ENCODE data around the gene ZNF444. TPM values are rescaled to one million over a fixed set of nuclear protein-coding genes. Genes with fewer than 3 reads are reported as not detected.

ZNF444 gene
- total and polyA plus RNA-seq, 2 of the 8 experiments (the other 6 are each of a cell fraction or from before 2014, with no cell fraction given): 49.5 to 54.5 TPM

DNA sequence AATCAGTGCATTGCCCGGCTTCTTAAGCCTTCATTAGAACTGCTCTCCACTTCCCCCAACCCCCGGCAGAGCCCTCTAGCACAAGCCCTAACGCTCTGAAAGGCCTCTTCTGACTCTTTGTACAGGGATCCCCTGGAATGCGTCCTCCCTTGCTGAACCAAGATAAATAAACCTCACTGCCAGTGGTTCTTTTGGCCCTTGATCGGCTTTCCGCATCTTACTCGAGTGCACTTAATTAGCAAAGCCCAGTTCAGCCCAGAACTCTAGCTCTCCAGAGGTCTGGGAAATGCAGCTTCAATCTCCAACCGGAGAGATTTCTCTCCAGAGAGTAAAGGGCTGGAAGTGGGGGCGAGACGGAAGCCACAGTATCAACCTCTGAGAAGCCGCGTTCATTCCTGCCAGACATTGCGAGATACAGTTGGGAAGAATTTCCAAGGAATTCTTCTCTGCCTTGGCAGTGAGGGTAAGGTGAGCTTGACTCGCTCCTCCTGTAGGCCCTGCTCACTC, 8.7 kb upstream of the ZNF444 start:
- Histone ChIP-seq H3K9me3 (ENCODE audit: insufficient read depth in 2 of 2, low read depth in 1 of 2, low read length in 1 of 2) (no peaks in the 10 kb centered on the region), H3K4me3 (ENCODE audit: extremely low read depth in 1 of 4, insufficient read depth in 2 of 4, low read depth in 3 of 4, low read length in 4 of 4) (no peak overlapping the region), H4K8ac (ENCODE audit: extremely low read depth, insufficient read depth, low read length) (peak overlapping the region; percentile 1; the same call in 1 of the 2 replicates), H3K23ac (ENCODE audit: insufficient read length) (no peak overlapping the region), H2BK20ac (ENCODE audit: low read length) (no peak overlapping the region), H4K5ac (ENCODE audit: insufficient read length, low read depth, low read length) (no peak overlapping the region), H3K14ac (ENCODE audit: insufficient read length) (no peak overlapping the region), H2BK120ac (replicated peaks; ENCODE audit: low read depth, low read length) (no peak overlapping the region), H3K4me2 (ENCODE audit: insufficient read depth in 1 of 2, low read depth in 2 of 2, low read length in 2 of 2) (no peak overlapping the region), H3K27ac (ENCODE audit: low read depth, low read length) (no peak overlapping the region), H3K9ac (replicated peaks in 1 of 4; ENCODE audit: extremely low read depth in 1 of 4, low read depth in 3 of 4, low read length in 3 of 4) (no peak overlapping the region), H3K36me3 (ENCODE audit: control insufficient read depth in 2 of 4, insufficient read depth in 4 of 4, low read length in 3 of 4) (no peaks in the 10 kb centered on the region), H2AK5ac (ENCODE audit: low read depth, low read length) (no peak overlapping the region), H3K4ac (replicated peaks; ENCODE audit: insufficient read length, low read depth, low read length) (no peak overlapping the region), H4K20me1 (replicated peaks in 1 of 2; ENCODE audit: control insufficient read depth in 1 of 2, insufficient read depth in 2 of 2, low read length in 2 of 2) (no peaks in the 10 kb centered on the region), H2BK5ac (ENCODE audit: low read depth, low read length) (no peak overlapping the region), H3K23me2 (ENCODE audit: low read depth, low read length) (no peaks in the 10 kb centered on the region; the same call in 1 of the 2 replicates), H2BK15ac (ENCODE audit: low read length) (no peak overlapping the region), H3K79me1 (ENCODE audit: low read depth, low read length) (no peaks in the 10 kb centered on the region), H3K18ac (ENCODE audit: extremely low read depth, low read length) (no peak overlapping the region), H4K91ac (replicated peaks; ENCODE audit: insufficient read length, low read length) (no peak overlapping the region), H3K56ac (replicated peaks; ENCODE audit: insufficient read length, low read depth, low read length) (no peak overlapping the region), H3K4me1 (replicated peaks in 1 of 4; ENCODE audit: control insufficient read depth in 3 of 4, insufficient read depth in 4 of 4, low read length in 3 of 4) (peaks cover 3 to 12% (median 6%) of the 10 kb centered on the region in 4 experiments), H2BK12ac (ENCODE audit: low read depth, low read length) (no peak overlapping the region), H3K27me3 (replicated peaks in 1 of 4; ENCODE audit: control insufficient read depth in 3 of 4, extremely low read depth in 1 of 4, insufficient read depth in 3 of 4, low read length in 3 of 4) (no peaks in the 10 kb centered on the region), H2AFZ (ENCODE audit: low read length) (peak overlapping the region; percentile 36; the same call in 1 of the 2 replicates), H3K79me2 (ENCODE audit: control insufficient read depth in 1 of 2, insufficient read depth in 2 of 2, low read length in 2 of 2) (no peaks in the 10 kb centered on the region)
- ChIA-PET POLR2A (ENCODE audit: partially characterized antibody) (interaction anchor here (0.6 to 1.2 kb wide), 3 partner anchors 11 to 182 kb away, joined by 3 to 5 read pairs (median 3); partner anchors contain the start of gene ZNF787), CTCF (ENCODE audit: partially characterized antibody) (interaction anchor here (0.7 to 1.6 kb wide), 4 partner anchors 22 to 89 kb away, joined by 3 to 8 read pairs (median 3); no protein-coding TSS in a partner anchor)
- 84% methylated on average over 14 of the region's 14 CpGs; no CpG with 5 or more reads in 1 of the 2 experiments for WGBS, 2 experiments (ENCODE audit: extremely low coverage in 1 of 2, insufficient coverage in 1 of 2, insufficient read length in 1 of 2, insufficient replicate concordance in 2 of 2, low coverage in 1 of 2, low lambda C conversion rate in 2 of 2, missing lambda C conversion rate in 1 of 2)
- FAIRE-seq: no peak
- DNase-seq (ENCODE audit: low read depth in 1 of 2, low spot score in 2 of 2): no peak
- TF ChIP-seq, protein P1, sequence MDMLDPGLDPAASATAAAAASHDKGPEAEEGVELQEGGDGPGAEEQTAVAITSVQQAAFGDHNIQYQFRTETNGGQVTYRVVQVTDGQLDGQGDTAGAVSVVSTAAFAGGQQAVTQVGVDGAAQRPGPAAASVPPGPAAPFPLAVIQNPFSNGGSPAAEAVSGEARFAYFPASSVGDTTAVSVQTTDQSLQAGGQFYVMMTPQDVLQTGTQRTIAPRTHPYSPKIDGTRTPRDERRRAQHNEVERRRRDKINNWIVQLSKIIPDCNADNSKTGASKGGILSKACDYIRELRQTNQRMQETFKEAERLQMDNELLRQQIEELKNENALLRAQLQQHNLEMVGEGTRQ (IDR thresholded peaks at IDR 0.05; ENCODE audit: low read length): no peak
- TF ChIP-seq FOSL1 (IDR thresholded peaks at IDR 0.05; ENCODE audit: insufficient read depth, low read depth, low read length) (no peak), EZH2 (IDR thresholded peaks at IDR 0.05; ENCODE audit: low read depth, low read length, severe bottlenecking) (no peak)
- TF ChIP-seq, protein P2, sequence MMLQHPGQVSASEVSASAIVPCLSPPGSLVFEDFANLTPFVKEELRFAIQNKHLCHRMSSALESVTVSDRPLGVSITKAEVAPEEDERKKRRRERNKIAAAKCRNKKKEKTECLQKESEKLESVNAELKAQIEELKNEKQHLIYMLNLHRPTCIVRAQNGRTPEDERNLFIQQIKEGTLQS (IDR thresholded peaks at IDR 0.05; ENCODE audit: insufficient read depth, low read depth, low read length): no peak

Data from H1 (cell line).